Peyer's patch (tissue), 4 donors: ENCODE data around the gene FHL1.

Experiments
- CTCF ChIP-seq, 6 experiments: fragments of 450-650 bp in 4 of 6; fragments of 200-600 bp in 2 of 6; sonication (generic) in 1 of 6; IDR thresholded peaks; one replicate each; pipeline ENCODE4 v1.5.1; 2017 to 2019; ENCODE audit warnings: antibody characterized with exemption in 6 of 6, mild to moderate bottlenecking in 3 of 6, moderate library complexity in 1 of 6
- POLR2A ChIP-seq, 2 donors: fragments of 450-650 bp; IDR thresholded peaks; one replicate each; pipeline ENCODE4 v1.5.1; 2017; ENCODE audit warnings: antibody characterized with exemption in 2 of 2, mild to moderate bottlenecking in 2 of 2, moderate library complexity in 2 of 2

DNA sequence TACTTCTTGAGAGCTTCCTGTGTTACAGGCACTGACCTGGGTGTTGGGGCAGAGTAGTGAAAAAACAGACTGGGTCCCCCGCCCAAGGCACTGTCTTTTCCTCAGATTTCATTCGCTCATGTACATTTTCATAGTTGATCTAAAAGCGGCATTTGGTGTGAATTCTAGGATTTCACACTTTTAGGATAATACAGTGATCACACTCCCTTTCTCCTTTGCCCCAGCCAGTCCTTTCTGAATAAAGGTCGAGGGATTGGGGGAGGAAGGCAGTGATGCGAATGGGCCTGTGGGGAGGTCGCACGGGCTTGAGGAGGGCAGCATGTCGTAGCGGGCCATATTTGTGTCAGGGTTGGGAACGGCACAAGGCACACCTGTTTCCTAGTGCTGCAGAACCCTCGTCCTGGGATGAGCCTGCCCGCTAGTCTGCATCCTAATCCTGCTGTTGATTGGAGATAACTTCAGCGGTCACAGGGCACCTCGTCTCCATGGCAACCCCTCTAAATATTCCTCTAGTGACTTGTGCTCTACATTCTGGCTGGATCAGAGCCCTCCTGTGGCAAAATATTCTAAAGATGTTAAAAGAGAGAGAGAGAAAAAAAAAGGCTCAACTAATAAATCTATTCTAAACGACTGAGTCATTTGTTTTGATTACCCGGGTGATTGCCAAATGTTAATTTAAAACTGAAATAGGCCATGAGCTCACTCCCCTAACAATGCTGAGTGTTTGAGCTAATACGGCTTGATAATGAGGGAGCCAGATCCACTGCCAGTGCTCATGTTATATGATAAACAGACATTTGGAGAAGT, 21.8 kb downstream of the FHL1 start:
- TF ChIP-seq POLR2A (IDR thresholded peaks at IDR 0.05) (no peak), CTCF (IDR thresholded peaks at IDR 0.05) (no peak)
